Measurements from ENCODE around the gene PIEZO1. TPM values are rescaled to one million over a fixed set of nuclear protein-coding genes. Genes with fewer than 3 reads are reported as not detected.

The PIEZO1 gene
- total RNA-seq, 2 donors from 2014 or later = 37.7 to 73.2 TPM

DNA sequence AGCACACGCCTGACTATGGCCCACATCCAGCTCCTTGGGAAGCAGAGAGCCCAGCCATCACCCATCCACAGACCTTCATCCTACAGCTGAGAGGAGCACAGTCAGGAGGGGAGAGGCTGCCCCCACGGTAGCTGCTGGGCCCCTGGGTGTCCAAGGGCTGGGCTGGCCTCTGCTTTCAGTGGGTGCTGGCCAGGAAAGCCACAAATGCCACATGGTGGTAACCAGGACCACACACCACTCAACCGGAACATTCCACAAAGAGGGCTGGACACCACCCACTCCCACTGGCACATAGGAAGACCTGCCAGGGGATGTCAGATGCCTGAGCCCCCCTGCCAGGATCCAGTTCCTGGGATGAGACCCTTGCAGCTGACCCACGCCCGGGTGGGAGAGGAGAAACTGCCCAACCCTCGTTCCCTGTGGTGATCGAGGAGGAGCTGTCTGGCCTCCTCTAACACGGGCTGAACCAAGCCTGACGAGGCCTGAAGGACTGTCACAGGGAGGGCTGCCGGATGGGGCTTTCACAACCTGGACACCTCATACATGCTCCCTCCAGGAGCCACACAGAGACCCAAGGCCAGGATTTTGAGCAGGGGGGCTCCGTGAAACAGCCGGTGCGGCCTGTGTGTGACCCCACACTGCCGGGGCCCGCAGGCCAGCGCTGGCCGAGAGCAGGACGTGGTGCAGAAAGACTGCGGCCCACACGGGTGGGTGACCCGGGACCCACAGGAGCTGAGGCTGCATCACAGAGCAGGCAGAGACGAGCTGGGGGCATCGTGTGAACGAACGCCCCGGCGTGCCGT lies 30.7 kb downstream of the PIEZO1 start:
- TF ChIP-seq, protein P1, sequence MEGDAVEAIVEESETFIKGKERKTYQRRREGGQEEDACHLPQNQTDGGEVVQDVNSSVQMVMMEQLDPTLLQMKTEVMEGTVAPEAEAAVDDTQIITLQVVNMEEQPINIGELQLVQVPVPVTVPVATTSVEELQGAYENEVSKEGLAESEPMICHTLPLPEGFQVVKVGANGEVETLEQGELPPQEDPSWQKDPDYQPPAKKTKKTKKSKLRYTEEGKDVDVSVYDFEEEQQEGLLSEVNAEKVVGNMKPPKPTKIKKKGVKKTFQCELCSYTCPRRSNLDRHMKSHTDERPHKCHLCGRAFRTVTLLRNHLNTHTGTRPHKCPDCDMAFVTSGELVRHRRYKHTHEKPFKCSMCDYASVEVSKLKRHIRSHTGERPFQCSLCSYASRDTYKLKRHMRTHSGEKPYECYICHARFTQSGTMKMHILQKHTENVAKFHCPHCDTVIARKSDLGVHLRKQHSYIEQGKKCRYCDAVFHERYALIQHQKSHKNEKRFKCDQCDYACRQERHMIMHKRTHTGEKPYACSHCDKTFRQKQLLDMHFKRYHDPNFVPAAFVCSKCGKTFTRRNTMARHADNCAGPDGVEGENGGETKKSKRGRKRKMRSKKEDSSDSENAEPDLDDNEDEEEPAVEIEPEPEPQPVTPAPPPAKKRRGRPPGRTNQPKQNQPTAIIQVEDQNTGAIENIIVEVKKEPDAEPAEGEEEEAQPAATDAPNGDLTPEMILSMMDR (IDR thresholded peaks at IDR 0.05) = no peak
- H3K4me3 ChIP-seq = no peak overlapping the region
- H3K4me1 ChIP-seq = peaks cover 0 to 3% of the 10 kb centered on the region in 2 donors
- H3K9me3 ChIP-seq = no peaks in the 10 kb centered on the region
- no peak overlapping the region for H3K27ac ChIP-seq
- DNase-seq (ENCODE audit: low spot score) = no peak
- no peaks in the 10 kb centered on the region for H3K27me3 ChIP-seq
- no peaks in the 10 kb centered on the region for H3K36me3 ChIP-seq

DNA sequence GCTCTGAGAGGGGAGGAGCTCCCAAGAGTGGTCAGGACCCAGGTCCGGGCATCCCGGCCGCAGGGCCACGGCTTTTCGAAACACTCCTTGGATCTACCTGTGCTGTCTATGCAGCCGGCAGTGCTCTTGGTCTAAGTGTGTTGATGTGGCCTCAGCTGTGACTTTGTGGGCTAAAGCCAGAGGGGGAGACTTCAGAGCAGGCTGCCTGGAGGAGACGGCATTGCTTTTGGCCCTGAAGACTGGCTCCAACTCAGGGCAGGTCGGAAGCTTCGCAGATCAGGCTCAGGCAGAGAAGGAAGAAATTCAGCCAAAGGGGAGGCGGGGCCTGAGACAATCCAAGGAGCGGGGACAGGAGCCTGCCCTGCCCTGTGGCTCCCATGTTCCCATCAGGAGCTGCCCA lies 31.4 kb downstream of the PIEZO1 start:
- no peak overlapping the region for H3K4me3 ChIP-seq
- H3K9me3 ChIP-seq = no peaks in the 10 kb centered on the region
- H3K36me3 ChIP-seq = no peaks in the 10 kb centered on the region
- no peaks in the 10 kb centered on the region for H3K4me1 ChIP-seq
- TF ChIP-seq, protein P1 (IDR thresholded peaks at IDR 0.05) = no peak
- H3K27ac ChIP-seq = no peak overlapping the region
- DNase-seq (ENCODE audit: low spot score) = no peak
- H3K27me3 ChIP-seq = no peaks in the 10 kb centered on the region

DNA sequence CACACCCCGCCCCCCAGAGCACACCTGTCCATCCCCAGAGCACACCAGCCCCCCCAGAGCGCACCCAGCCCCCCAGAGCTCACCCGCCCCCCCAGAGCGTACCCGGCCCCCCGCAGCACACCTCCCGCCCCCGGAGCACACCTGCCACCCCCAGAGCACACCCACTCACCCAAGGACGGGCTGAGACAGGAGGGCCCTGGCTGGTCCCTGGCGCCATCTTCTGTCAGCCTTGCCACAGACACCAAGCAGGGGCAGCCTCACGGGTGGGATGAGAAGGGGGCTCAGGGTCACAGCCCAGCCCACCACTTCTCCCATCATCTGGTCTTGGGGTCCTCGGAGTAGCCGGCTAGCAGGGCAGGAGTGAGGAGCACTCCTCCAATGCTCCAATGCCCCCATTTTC lies 31.8 kb downstream of the PIEZO1 start:
- Histone ChIP-seq H3K4me1 (no peaks in the 10 kb centered on the region), H3K27ac (no peak overlapping the region), H3K9me3 (no peaks in the 10 kb centered on the region), H3K27me3 (no peaks in the 10 kb centered on the region), H3K36me3 (no peaks in the 10 kb centered on the region), H3K4me3 (no peak overlapping the region)
- DNase-seq (ENCODE audit: low spot score) = no peak
- TF ChIP-seq, protein P1 (IDR thresholded peaks at IDR 0.05) = no peak

DNA sequence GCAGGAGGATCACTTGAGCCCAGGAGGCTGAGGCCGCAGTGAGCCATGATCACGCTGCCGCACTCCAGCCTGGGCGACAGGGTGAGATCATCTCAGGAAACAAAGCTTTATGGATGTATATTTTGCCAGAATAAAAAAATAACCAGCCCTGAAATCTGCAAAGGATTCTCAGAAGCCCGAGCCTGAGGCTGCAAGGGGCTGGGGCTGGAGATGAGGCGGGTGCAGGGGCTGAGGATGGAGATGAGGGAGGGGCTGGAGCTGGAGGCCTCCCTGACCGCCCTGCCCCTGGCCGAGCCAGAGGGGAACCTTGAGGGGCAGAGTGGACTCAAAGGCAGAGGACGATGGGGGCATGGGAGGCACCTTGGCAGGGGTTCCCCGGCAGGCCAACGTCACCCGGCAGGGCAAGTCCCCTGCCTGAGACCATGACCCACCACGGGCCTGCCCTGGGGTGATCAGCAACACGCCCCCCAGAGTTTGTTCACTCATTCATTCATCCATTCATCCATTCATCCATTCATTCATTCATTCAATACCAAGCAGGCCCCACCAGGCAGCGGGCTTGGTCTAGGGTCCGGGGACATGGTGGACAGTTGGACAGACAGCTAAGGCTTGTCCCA lies 32.5 kb downstream of the PIEZO1 start:
- Histone ChIP-seq H3K36me3 (no peaks in the 10 kb centered on the region), H3K4me3 (no peak overlapping the region), H3K9me3 (no peaks in the 10 kb centered on the region), H3K27ac (no peak overlapping the region), H3K4me1 (peaks cover 0 to 3% of the 10 kb centered on the region in 2 donors), H3K27me3 (no peaks in the 10 kb centered on the region)
- TF ChIP-seq, protein P1 (IDR thresholded peaks at IDR 0.05) = no peak
- no peak for DNase-seq (ENCODE audit: low spot score)

DNA sequence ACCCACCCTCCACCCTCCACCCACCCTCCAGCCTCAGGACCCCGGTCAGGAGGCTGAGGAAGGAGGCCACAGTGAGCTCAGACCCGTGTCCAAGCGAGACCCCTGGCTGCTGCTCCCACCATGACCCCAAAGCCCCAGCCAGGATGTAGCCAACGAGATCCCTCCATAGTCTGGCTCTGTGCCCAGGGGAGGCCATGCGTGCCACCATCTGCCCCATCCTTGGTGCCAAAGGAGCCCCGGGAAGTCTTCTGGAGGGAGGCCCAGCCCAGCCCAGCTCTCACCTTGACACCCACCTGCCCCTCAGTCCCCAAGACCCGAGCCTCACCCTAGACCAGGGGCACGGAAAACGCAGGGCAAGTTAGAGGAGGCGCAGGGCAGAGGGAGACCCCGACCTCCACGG lies 34.2 kb downstream of the PIEZO1 start:
- H3K27ac ChIP-seq = no peak overlapping the region
- peaks cover 0 to 19% of the 10 kb centered on the region in 2 donors for H3K4me1 ChIP-seq
- no peaks in the 10 kb centered on the region for H3K9me3 ChIP-seq
- DNase-seq (ENCODE audit: low spot score) = no peak
- no peaks in the 10 kb centered on the region for H3K36me3 ChIP-seq
- H3K4me3 ChIP-seq = no peak overlapping the region
- H3K27me3 ChIP-seq = no peaks in the 10 kb centered on the region
- TF ChIP-seq, protein P1 (IDR thresholded peaks at IDR 0.05) = no peak
